Stimulated activated memory B cell treated with anti-CD40 and anti-IgM and Interleukin-4, amounts not matched to agents 10 μg/mL and 1 μg/mL and 100 μg/mL, for 72 hours (primary cell): ENCODE results near the gene LIM2.

Experiments
- ATAC-seq: fragments of 150-1000 bp; cut with Tn5 transposase; 2 replicates; pipeline ENCODE4 v1.10.0; 2021
- H3K27ac Mint-ChIP-seq: one replicate; pipeline ENCODE4 v1.8.0; 2022; ENCODE audit warnings: mild to moderate bottlenecking, mixed read lengths
- H3K27me3 Mint-ChIP-seq: one replicate; pipeline ENCODE4 v1.8.0; 2022; ENCODE audit warnings: mixed read lengths
- H3K36me3 Mint-ChIP-seq: one replicate; pipeline ENCODE4 v1.8.0; 2022; ENCODE audit warnings: mixed read lengths
- H3K4me1 Mint-ChIP-seq: one replicate; pipeline ENCODE4 v1.8.0; 2022; ENCODE audit warnings: mixed read lengths
- H3K4me3 Mint-ChIP-seq: one replicate; pipeline ENCODE4 v1.8.0; 2022; ENCODE audit warnings: mild to moderate bottlenecking, moderate library complexity, mixed read lengths
- H3K9me3 Mint-ChIP-seq: one replicate; pipeline ENCODE4 v1.8.0; 2022; ENCODE audit warnings: mixed read lengths

Gene LIM2

GRCh38 chr19:51341976-51342580 lies 45.7 kb downstream of the LIM2 start, which contains the start of gene VSIG10L:
Gene VSIG10L (minus strand): TSS chr19:51342139. CDS start chr19:51342124, 15 bp downstream.
- no peaks in the 10 kb centered on the region for H3K9me3 Mint-ChIP-seq

GRCh38 chr19:51341066-51341465 lies 46.7 kb downstream of the LIM2 start:
- H3K4me3 Mint-ChIP-seq: peak overlapping the region; percentile 70
- H3K27me3 Mint-ChIP-seq: no peaks in the 10 kb centered on the region
- peaks cover 58% of the 10 kb centered on the region for H3K4me1 Mint-ChIP-seq
- H3K27ac Mint-ChIP-seq: peak overlapping the region; percentile 50
- peaks cover 5% of the 10 kb centered on the region for H3K36me3 Mint-ChIP-seq
- no peaks in the 10 kb centered on the region for H3K9me3 Mint-ChIP-seq
- ATAC-seq: no peak

More at GRCh38 chr19:51341976-51342580, 45.7 kb downstream of the LIM2 start, which contains the start of gene VSIG10L:
- no peak for ATAC-seq
- Mint-ChIP-seq H3K4me1 (peaks cover 58% of the 10 kb centered on the region), H3K27ac (peak within 1 kb of the TSS; percentile 50), H3K27me3 (no peaks in the 10 kb centered on the region), H3K36me3 (peaks cover 6% of the 10 kb centered on the region), H3K4me3 (peak within 1 kb of the TSS; percentile 70)

GRCh38 chr19:51339687-51340656 lies 47.8 kb downstream of the LIM2 start:
- peak; percentile 90 for ATAC-seq
- H3K9me3 Mint-ChIP-seq: no peaks in the 10 kb centered on the region
- peaks cover 52% of the 10 kb centered on the region for H3K4me1 Mint-ChIP-seq
- peaks cover 6% of the 10 kb centered on the region for H3K36me3 Mint-ChIP-seq
- no peaks in the 10 kb centered on the region for H3K27me3 Mint-ChIP-seq
- H3K4me3 Mint-ChIP-seq: peak overlapping the region; percentile 93
- peak overlapping the region; percentile 50 for H3K27ac Mint-ChIP-seq

GRCh38 chr19:51339313-51339686 lies 48.5 kb downstream of the LIM2 start:
- Mint-ChIP-seq H3K27me3 (no peaks in the 10 kb centered on the region), H3K27ac (peak overlapping the region; percentile 50), H3K4me3 (peak overlapping the region; percentile 93), H3K4me1 (peaks cover 47% of the 10 kb centered on the region), H3K9me3 (no peaks in the 10 kb centered on the region), H3K36me3 (peaks cover 11% of the 10 kb centered on the region)
- peak; percentile 3 for ATAC-seq

- H3K4me1 Mint-ChIP-seq: peaks cover 42% of the 10 kb centered on the region
- peaks cover 16% of the 10 kb centered on the region for H3K36me3 Mint-ChIP-seq
- H3K27me3 Mint-ChIP-seq: no peaks in the 10 kb centered on the region
Observed at GRCh38 chr19:51338563-51339312, 49.0 kb downstream of the LIM2 start.

GRCh38 chr19:51337861-51338562 lies 49.8 kb downstream of the LIM2 start:
- H3K9me3 Mint-ChIP-seq: no peaks in the 10 kb centered on the region
- H3K4me3 Mint-ChIP-seq: peak overlapping the region; percentile 93
- H3K4me1 Mint-ChIP-seq: peaks cover 35% of the 10 kb centered on the region
- peaks cover 19% of the 10 kb centered on the region for H3K36me3 Mint-ChIP-seq
- ATAC-seq: no peak
- peak overlapping the region; percentile 50 for H3K27ac Mint-ChIP-seq
- H3K27me3 Mint-ChIP-seq: no peaks in the 10 kb centered on the region

More at GRCh38 chr19:51338563-51339312, 49.0 kb downstream of the LIM2 start:
- Mint-ChIP-seq H3K9me3 (no peaks in the 10 kb centered on the region), H3K27ac (peak overlapping the region; percentile 50), H3K4me3 (peak overlapping the region; percentile 93)
- peak; percentile 81 for ATAC-seq

- Mint-ChIP-seq H3K4me1 (peaks cover 28% of the 10 kb centered on the region), H3K36me3 (peaks cover 19% of the 10 kb centered on the region), H3K27me3 (no peaks in the 10 kb centered on the region), H3K27ac (no peak overlapping the region), H3K9me3 (no peaks in the 10 kb centered on the region), H3K4me3 (no peak overlapping the region)
- no peak for ATAC-seq
Observed at GRCh38 chr19:51337141-51337860, 50.5 kb downstream of the LIM2 start.

- H3K36me3 Mint-ChIP-seq: peaks cover 47% of the 10 kb centered on the region
- no peak for ATAC-seq
- peaks cover 12% of the 10 kb centered on the region for H3K27me3 Mint-ChIP-seq
- H3K27ac Mint-ChIP-seq: no peak overlapping the region
- H3K4me1 Mint-ChIP-seq: peaks cover 4% of the 10 kb centered on the region
- no peak overlapping the region for H3K4me3 Mint-ChIP-seq
- H3K9me3 Mint-ChIP-seq: peaks cover 3% of the 10 kb centered on the region
Observed at GRCh38 chr19:51333836-51334460, 53.8 kb downstream of the LIM2 start.

GRCh38 chr19:51331716-51332115 lies 56.1 kb downstream of the LIM2 start:
- no peak for ATAC-seq
- Mint-ChIP-seq H3K9me3 (peaks cover 3% of the 10 kb centered on the region), H3K27me3 (peaks cover 34% of the 10 kb centered on the region), H3K4me1 (peaks cover 5% of the 10 kb centered on the region), H3K4me3 (no peak overlapping the region), H3K36me3 (peaks cover 47% of the 10 kb centered on the region), H3K27ac (no peak overlapping the region)

- Mint-ChIP-seq H3K9me3 (peaks cover 3% of the 10 kb centered on the region), H3K4me1 (peaks cover 5% of the 10 kb centered on the region), H3K27me3 (peaks cover 39% of the 10 kb centered on the region), H3K36me3 (peaks cover 42% of the 10 kb centered on the region), H3K4me3 (no peak overlapping the region), H3K27ac (no peak overlapping the region)
- no peak for ATAC-seq
Observed at GRCh38 chr19:51331193-51331592, 56.6 kb downstream of the LIM2 start.

GRCh38 chr19:51330366-51330765 lies 57.4 kb downstream of the LIM2 start:
- peaks cover 48% of the 10 kb centered on the region for H3K27me3 Mint-ChIP-seq
- H3K27ac Mint-ChIP-seq: no peak overlapping the region
- peaks cover 42% of the 10 kb centered on the region for H3K36me3 Mint-ChIP-seq
- ATAC-seq: no peak
- H3K4me3 Mint-ChIP-seq: no peak overlapping the region
- peaks cover 3% of the 10 kb centered on the region for H3K9me3 Mint-ChIP-seq
- H3K4me1 Mint-ChIP-seq: peaks cover 5% of the 10 kb centered on the region
